Endothelial cell of umbilical vein (primary cell): ENCODE data around the gene FUT8. TPM values are rescaled to one million over a fixed set of nuclear protein-coding genes. Genes with fewer than 3 reads are reported as not detected.

Experiments
- BruUV-seq: library from RNA; stranded (reverse); fragments of 400-500 nt; replicated peaks from 2 replicates; lab custom pipeline; 2021; lab: Mats Ljungman, UMichigan
- CTCF ChIA-PET: fragments of 300-600, 350-600 bp; sonication (Branson Sonifier 250); formaldehyde crosslinking; loops from one replicate; lab custom pipeline; 2021; ENCODE audit warnings: antibody characterized with exemption, inconsistent platforms; lab: Charles Lee
- POLR2A ChIA-PET: fragments of 300-600, 350-600 bp; sonication (Branson Sonifier 250); formaldehyde crosslinking; loops from one replicate; lab custom pipeline; 2021; ENCODE audit warnings: antibody characterized with exemption, inconsistent platforms; lab: Charles Lee
- DNase-seq: peaks from one replicate; pipeline ENCODE4 v3.0.0-alpha.2; 2011; ENCODE audit warnings: low read depth, low spot score
- FAIRE-seq: peaks from 2 replicates; lab custom pipeline; 2011; peaks lifted over from hg19 to GRCh38; lab: Jason Lieb, UNC
- H2AFZ ChIP-seq: 2 replicates; pipeline ENCODE4 v1.6.0; 2012; ENCODE audit warnings: low read depth, low read length, control low read depth, inconsistent platforms
- H3K27ac ChIP-seq: 2 replicates; pipeline ENCODE4 v1.5.1; 2011; ENCODE audit warnings: low read depth, mild to moderate bottlenecking, control low read depth, low read length, moderate library complexity; ENCODE audit not compliant: insufficient read depth
- H3K27me3 ChIP-seq, 2 experiments: 2 replicates each; pipeline versions ENCODE4 v1.6.0 to v1.6.1; 2011; ENCODE audit warnings: low read length in 2 of 2, mixed read lengths in 1 of 2; ENCODE audit not compliant: control insufficient read depth in 2 of 2, insufficient read depth in 2 of 2
- H3K36me3 ChIP-seq, 2 experiments: 2 replicates in 1 of 2; 3 replicates in 1 of 2; pipeline ENCODE4 v1.5.1; 2011; ENCODE audit warnings: low read length in 2 of 2, mild to moderate bottlenecking in 1 of 2, moderate library complexity in 1 of 2; ENCODE audit not compliant: control insufficient read depth in 2 of 2, insufficient read depth in 2 of 2; ENCODE audit errors: extremely low read depth in 1 of 2
- H3K4me1 ChIP-seq: 3 replicates; pipeline ENCODE4 v1.5.1; 2011; ENCODE audit warnings: mild to moderate bottlenecking, low read length; ENCODE audit not compliant: control insufficient read depth, insufficient read depth; ENCODE audit errors: extremely low read depth
- H3K4me2 ChIP-seq: 2 replicates; pipeline ENCODE4 v1.6.1; 2011; ENCODE audit warnings: low read length, control low read depth, mixed read lengths; ENCODE audit not compliant: insufficient read depth
- H3K4me3 ChIP-seq, 3 experiments: fragments of 200-600 bp in 1 of 3; sonication (generic), shearing (Covaris generic) in 1 of 3; replicated peaks in 1 of 3; 2 replicates each; pipeline ENCODE4 v1.5.1; 2011 to 2016; ENCODE audit warnings: control low read depth in 3 of 3, low read length in 3 of 3, mild to moderate bottlenecking in 2 of 3, inconsistent platforms in 1 of 3, low read depth in 1 of 3, moderate library complexity in 1 of 3; ENCODE audit not compliant: insufficient read depth in 1 of 3
- H3K79me2 ChIP-seq: 2 replicates; pipeline ENCODE4 v1.6.0; 2012; ENCODE audit warnings: low read length, inconsistent platforms; ENCODE audit not compliant: control insufficient read depth, insufficient read depth
- H3K9ac ChIP-seq: replicated peaks from 2 replicates; pipeline ENCODE3; 2011; ENCODE audit warnings: low read length, control low read depth; ENCODE audit not compliant: insufficient read depth; ENCODE audit errors: extremely low read depth
- H3K9me1 ChIP-seq: replicated peaks from 3 replicates; pipeline ENCODE4 v1.6.0; 2011; ENCODE audit warnings: mild to moderate bottlenecking, low read length; ENCODE audit not compliant: control insufficient read depth, insufficient read depth; ENCODE audit errors: extremely low read depth
- H3K9me3 ChIP-seq: replicated peaks from 2 replicates; pipeline ENCODE4 v1.5.1; 2012; ENCODE audit warnings: low read length, inconsistent platforms; ENCODE audit not compliant: control insufficient read depth, insufficient read depth
- H4K20me1 ChIP-seq: replicated peaks from 2 replicates; pipeline ENCODE3; 2011; ENCODE audit warnings: mild to moderate bottlenecking, low read length; ENCODE audit not compliant: control insufficient read depth, insufficient read depth; ENCODE audit errors: extremely low read depth
- EZH2 ChIP-seq: IDR thresholded peaks from 2 replicates; pipeline ENCODE4 v1.6.1; 2012; ENCODE audit warnings: borderline replicate concordance, low read depth, mild to moderate bottlenecking, moderate library complexity, low read length, inconsistent platforms; ENCODE audit not compliant: severe bottlenecking
- FOS ChIP-seq: IDR thresholded peaks from 2 replicates; pipeline ENCODE4 v1.6.1; 2011; ENCODE audit warnings: mild to moderate bottlenecking, low read length, moderate library complexity, borderline replicate concordance; ENCODE audit not compliant: insufficient read depth
- GATA2 ChIP-seq: IDR thresholded peaks from 2 replicates; pipeline ENCODE4 v1.7.0; 2011; ENCODE audit warnings: low read depth, mild to moderate bottlenecking, moderate library complexity, mixed read lengths, low read length; ENCODE audit not compliant: insufficient read length, insufficient read depth
- JUN ChIP-seq: IDR thresholded peaks from 2 replicates; pipeline ENCODE4 v1.6.1; 2011; ENCODE audit warnings: borderline replicate concordance, low read depth; ENCODE audit not compliant: insufficient read length, insufficient read depth
- MYC ChIP-seq: IDR thresholded peaks from one replicate; pipeline ENCODE4 v1.6.1; 2011; ENCODE audit warnings: mild to moderate bottlenecking, low read depth, low read length
- POLR2A ChIP-seq: IDR thresholded peaks from 2 replicates; pipeline ENCODE4 v1.6.1; 2012; ENCODE audit warnings: low read depth, mild to moderate bottlenecking, control low read depth, low read length
- POLR2AphosphoS5 ChIP-seq: IDR thresholded peaks from 2 replicates; pipeline ENCODE4 v1.6.1; 2012; ENCODE audit warnings: low read depth, mild to moderate bottlenecking, control low read depth, low read length, moderate library complexity; ENCODE audit not compliant: insufficient read depth
- dilution Hi-C: fragments of 300-500 bp; cut with MboI; formaldehyde crosslinking; loops from one replicate; pipeline ENCODE4 v1.15.0; 2019; ENCODE audit warnings: low sequenced_read_pairs; ENCODE audit not compliant: extremely low pct_ligation_motif_present
- intact Hi-C: fragments of 100-400 bp; cut with micrococcal nuclease; formaldehyde crosslinking; loops from one replicate; pipeline ENCODE4 v1.10.0; 2022
- polyA plus RNA-seq, 4 experiments: library from polyadenylated mRNA; depleted of rRNA in 3 of 4; stranded (reverse) in 3 of 4; unstranded in 1 of 4; fragments of >200 nt; gene quantifications; 2 replicates each; pipeline versions ENCODE4 v1.2.1 to v1.2.3, GENCODE V29; 2011 to 2012; ENCODE audit warnings: missing spikeins in 1 of 4
- total RNA-seq: library from RNA; stranded (reverse); gene quantifications from 2 replicates; pipeline ENCODE4 v1.2.3, GENCODE V29; 2021
- TF ChIP-seq, protein P1 (sequence below), 2 donors: IDR thresholded peaks; 1 replicate in 1 of 2; 2 replicates in 1 of 2; pipeline ENCODE4 v1.5.1; 2011; ENCODE audit warnings: low read length in 2 of 2, mild to moderate bottlenecking in 2 of 2, moderate library complexity in 2 of 2, control low read depth in 1 of 2, inconsistent platforms in 1 of 2, low read depth in 1 of 2; ENCODE audit not compliant: insufficient read depth in 1 of 2; ENCODE audit errors: extremely low read depth in 1 of 2
- TF ChIP-seq, protein P2 (sequence below): IDR thresholded peaks from 2 replicates; pipeline ENCODE4 v1.6.1; 2011; ENCODE audit not compliant: insufficient read depth, insufficient read length

FUT8 gene
- total and polyA plus RNA-seq, 2 donors (not counting 3 experiments of a cell fraction or from before 2014, with no cell fraction given) = 16.7 to 38.8 TPM

DNA sequence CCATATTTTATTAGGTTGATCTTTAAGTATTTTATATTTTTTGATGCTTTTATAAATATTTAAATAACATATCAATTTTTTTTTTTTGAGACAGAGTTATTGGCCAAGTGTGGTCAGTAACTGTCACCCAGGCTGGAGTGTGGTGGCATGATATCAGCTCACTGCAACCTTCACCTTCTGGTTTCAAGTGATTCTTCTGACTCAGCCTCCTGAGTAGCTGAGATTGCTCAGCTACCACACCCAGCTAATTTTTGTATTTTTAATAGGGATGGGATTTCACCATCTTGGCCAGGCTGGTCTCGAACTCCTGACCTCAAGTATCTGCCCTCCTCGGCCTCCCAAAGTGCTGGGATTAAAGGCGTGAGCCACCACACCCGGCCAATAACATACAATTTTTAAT, 71.1 kb downstream of the FUT8 start:
- H3K9me1 ChIP-seq = no peaks in the 10 kb centered on the region
- no peak overlapping the region for H3K4me3 ChIP-seq
- H3K4me1 ChIP-seq = peaks cover 4% of the 10 kb centered on the region
- peaks cover 25% of the 10 kb centered on the region for H3K79me2 ChIP-seq
- no peak overlapping the region for H3K27ac ChIP-seq
- no peaks in the 10 kb centered on the region for H3K27me3 ChIP-seq
- H2AFZ ChIP-seq = no peak overlapping the region
- no peaks in the 10 kb centered on the region for H3K36me3 ChIP-seq
- H3K9ac ChIP-seq = no peak overlapping the region
- DNase-seq = no peak
- no peak overlapping the region for H3K4me2 ChIP-seq
- ChIA-PET POLR2A (no interaction called here), CTCF (interaction anchor here (2.7 kb wide), 1 partner anchor 14 kb away, joined by 7 read pairs; no protein-coding TSS in a partner anchor)
- intact Hi-C loops (no loop called here), dilution Hi-C loops (no loop called here)
- no peak for TF ChIP-seq POLR2A
- H4K20me1 ChIP-seq = no peaks in the 10 kb centered on the region
- H3K9me3 ChIP-seq = no peaks in the 10 kb centered on the region
- no peak for FAIRE-seq
- BruUV-seq = no TSS peak

DNA sequence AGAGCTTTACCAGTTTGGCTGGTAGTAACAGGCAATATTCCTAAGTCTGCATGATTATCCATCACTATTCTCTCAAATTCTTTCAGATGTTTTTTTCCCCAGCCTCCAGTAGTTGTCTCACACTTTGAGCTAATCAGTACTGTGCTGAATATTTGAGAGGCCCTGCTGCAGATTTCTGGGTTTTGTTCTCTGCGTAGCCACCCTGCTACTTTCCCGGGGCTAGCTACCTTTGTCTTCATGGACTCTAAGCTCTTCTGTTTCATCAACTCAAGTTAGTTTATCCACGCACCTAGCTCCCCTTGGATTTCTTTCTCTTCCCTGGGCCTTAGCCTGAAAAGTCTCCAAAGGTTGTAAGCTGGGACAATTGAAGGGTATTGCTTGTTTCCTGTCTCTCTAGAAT, 73.0 kb downstream of the FUT8 start:
- no peak overlapping the region for H3K4me3 ChIP-seq
- H3K4me2 ChIP-seq = no peak overlapping the region
- H3K36me3 ChIP-seq = no peaks in the 10 kb centered on the region
- H3K9me3 ChIP-seq = no peaks in the 10 kb centered on the region
- intact Hi-C loops = no loop called here
- no peaks in the 10 kb centered on the region for H3K27me3 ChIP-seq
- H3K79me2 ChIP-seq = peaks cover 23% of the 10 kb centered on the region
- no peaks in the 10 kb centered on the region for H4K20me1 ChIP-seq
- ChIA-PET POLR2A (no interaction called here), CTCF (interaction anchor here (1.0 to 3.3 kb wide), 3 partner anchors 9 to 339 kb away, joined by 4 to 18 read pairs (median 5); no protein-coding TSS in a partner anchor)
- dilution Hi-C loops = no loop called here
- H3K4me1 ChIP-seq = no peaks in the 10 kb centered on the region
- FAIRE-seq = no peak
- no peaks in the 10 kb centered on the region for H3K9me1 ChIP-seq
- TF ChIP-seq POLR2AphosphoS5 (no peak), POLR2A (no peak), EZH2 (no peak), MYC (no peak), GATA2 (no peak), JUN (no peak), FOS (no peak)
- TF ChIP-seq, protein P1, sequence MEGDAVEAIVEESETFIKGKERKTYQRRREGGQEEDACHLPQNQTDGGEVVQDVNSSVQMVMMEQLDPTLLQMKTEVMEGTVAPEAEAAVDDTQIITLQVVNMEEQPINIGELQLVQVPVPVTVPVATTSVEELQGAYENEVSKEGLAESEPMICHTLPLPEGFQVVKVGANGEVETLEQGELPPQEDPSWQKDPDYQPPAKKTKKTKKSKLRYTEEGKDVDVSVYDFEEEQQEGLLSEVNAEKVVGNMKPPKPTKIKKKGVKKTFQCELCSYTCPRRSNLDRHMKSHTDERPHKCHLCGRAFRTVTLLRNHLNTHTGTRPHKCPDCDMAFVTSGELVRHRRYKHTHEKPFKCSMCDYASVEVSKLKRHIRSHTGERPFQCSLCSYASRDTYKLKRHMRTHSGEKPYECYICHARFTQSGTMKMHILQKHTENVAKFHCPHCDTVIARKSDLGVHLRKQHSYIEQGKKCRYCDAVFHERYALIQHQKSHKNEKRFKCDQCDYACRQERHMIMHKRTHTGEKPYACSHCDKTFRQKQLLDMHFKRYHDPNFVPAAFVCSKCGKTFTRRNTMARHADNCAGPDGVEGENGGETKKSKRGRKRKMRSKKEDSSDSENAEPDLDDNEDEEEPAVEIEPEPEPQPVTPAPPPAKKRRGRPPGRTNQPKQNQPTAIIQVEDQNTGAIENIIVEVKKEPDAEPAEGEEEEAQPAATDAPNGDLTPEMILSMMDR (IDR thresholded peaks at IDR 0.05; ENCODE audit: extremely low read depth in 1 of 2, insufficient read depth in 1 of 2, low read depth in 1 of 2, low read length in 2 of 2) = no peak
- TF ChIP-seq, protein P2, sequence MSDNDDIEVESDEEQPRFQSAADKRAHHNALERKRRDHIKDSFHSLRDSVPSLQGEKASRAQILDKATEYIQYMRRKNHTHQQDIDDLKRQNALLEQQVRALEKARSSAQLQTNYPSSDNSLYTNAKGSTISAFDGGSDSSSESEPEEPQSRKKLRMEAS = no peak
- H3K9ac ChIP-seq = no peak overlapping the region
- DNase-seq = peak; percentile 15
- BruUV-seq = no TSS peak
- H2AFZ ChIP-seq = no peak overlapping the region
- no peak overlapping the region for H3K27ac ChIP-seq
